ENCODE results near the gene SHOC2. TPM values are rescaled to one million over a fixed set of nuclear protein-coding genes. Genes with fewer than 3 reads are reported as not detected.

SHOC2 gene
- total RNA-seq = 48.0 TPM

GRCh38 chr10:110919349-110919931, at the start of gene SHOC2:
TSS of gene SHOC2 (plus strand) at chr10:110919604. CDS start at chr10:110964359, 44,755 bp downstream.

GRCh38 chr10:110871298-110872084, 47.9 kb upstream of the SHOC2 start, which contains the start of gene PDCD4:
TSS of gene PDCD4 (plus strand) at chr10:110871928. CDS start at chr10:110876028, 4,100 bp downstream.

GRCh38 chr10:110918643-110919348, 608 bp upstream of the SHOC2 start, which contains the start of gene BBIP1:
TSS of gene BBIP1 (minus strand) at chr10:110919180. CDS start at chr10:110918157, 1,023 bp downstream.

Small RNAs within 50 kb of the gene (small RNA-seq; reads per million reads assigned to genes)
- gene MIR548E (ENCODE audit: low replicate concordance) = 1.0 reads per million, percentile 82 among the genes with 10 or more reads in this experiment

Other genes starting within 250 kb of the SHOC2 start
- 71.0 TPM for gene PDCD4, start 47.7 kb upstream of the SHOC2 start, total RNA-seq
- gene BBIP1, start 424 bp upstream of the SHOC2 start, total RNA-seq = 20.8 TPM
- 7.1 TPM for gene ADRA2A, start 157.4 kb downstream of the SHOC2 start, total RNA-seq